GM10266 (cell line): ENCODE data around the gene NGEF.
A peak's percentile ranks its signal among the peaks of the same experiment; 100 is the strongest.

Experiments used
- DNase-seq: peaks from one replicate; pipeline ENCODE4 v3.0.0; 2012; ENCODE audit errors: extremely low spot score
- TF ChIP-seq, protein P1 (sequence below): IDR thresholded peaks from 2 replicates; pipeline ENCODE4 v1.5.1; 2012; ENCODE audit warnings: mild to moderate bottlenecking, low read depth; ENCODE audit not compliant: control insufficient read depth, insufficient read depth; ENCODE audit errors: missing control alignments

Gene NGEF

DNA sequence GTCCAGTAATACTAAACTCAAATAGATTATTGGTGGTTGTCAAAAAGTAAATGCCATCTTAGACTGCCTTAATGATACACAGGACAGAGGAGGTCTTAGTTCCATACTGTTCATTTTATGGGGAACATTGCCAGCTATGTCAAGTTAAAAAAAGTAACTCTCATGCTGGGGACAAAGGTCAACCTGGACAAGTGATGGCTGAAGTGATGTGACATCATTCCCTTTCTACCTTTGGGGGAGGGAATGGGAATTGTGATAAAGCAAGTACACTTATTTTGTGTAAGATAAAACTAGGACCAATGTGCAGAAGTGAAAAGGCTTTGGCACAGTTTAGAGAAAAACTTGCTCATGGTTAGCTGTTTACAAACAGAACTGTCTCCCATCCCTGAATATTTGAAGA, 167.0 kb downstream of the NGEF start:
- DNase-seq, result no peak
- TF ChIP-seq, protein P1, sequence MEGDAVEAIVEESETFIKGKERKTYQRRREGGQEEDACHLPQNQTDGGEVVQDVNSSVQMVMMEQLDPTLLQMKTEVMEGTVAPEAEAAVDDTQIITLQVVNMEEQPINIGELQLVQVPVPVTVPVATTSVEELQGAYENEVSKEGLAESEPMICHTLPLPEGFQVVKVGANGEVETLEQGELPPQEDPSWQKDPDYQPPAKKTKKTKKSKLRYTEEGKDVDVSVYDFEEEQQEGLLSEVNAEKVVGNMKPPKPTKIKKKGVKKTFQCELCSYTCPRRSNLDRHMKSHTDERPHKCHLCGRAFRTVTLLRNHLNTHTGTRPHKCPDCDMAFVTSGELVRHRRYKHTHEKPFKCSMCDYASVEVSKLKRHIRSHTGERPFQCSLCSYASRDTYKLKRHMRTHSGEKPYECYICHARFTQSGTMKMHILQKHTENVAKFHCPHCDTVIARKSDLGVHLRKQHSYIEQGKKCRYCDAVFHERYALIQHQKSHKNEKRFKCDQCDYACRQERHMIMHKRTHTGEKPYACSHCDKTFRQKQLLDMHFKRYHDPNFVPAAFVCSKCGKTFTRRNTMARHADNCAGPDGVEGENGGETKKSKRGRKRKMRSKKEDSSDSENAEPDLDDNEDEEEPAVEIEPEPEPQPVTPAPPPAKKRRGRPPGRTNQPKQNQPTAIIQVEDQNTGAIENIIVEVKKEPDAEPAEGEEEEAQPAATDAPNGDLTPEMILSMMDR, result no peak

DNA sequence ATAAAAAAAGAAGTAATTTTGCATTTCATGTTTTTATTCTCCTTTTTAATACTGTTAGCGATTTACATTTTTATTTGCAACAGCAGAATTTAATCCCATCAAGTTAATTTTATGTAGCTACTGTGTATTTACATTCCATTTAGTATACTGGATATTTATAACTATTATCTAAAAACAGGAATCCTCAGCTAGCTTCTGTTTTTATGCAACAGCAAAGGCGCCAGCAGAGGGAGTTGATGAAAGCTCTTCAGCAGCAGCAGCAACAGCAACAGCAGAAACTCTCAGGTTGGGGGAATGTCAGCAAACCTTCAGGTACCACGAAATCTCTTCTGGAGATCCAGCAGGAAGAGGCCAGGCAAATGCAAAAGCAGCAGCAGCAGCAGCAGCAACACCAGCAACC, 169.2 kb downstream of the NGEF start:
- DNase-seq, result no peak
- TF ChIP-seq, protein P1, result no peak

DNA sequence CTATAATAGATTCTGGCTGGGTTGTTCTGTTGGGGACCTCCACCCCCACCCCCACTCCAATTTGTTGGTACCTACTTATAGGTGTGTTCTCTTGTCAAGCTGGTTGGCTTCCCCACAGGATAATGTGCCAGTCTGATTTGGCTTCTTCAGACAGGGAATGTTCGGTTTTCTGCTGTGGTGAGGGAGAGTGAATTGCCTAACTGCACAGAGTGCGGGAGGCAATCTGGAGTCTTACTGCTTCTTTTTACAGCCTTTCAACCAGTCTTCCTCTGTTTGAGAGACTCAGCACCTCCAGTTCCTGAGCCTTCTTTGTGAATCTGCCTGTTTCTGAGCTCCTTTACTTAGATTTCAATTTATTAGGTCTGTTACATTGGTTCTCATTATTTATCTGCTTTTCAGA, 170.4 kb downstream of the NGEF start:
- TF ChIP-seq, protein P1, result no peak
- no peak for DNase-seq

DNA sequence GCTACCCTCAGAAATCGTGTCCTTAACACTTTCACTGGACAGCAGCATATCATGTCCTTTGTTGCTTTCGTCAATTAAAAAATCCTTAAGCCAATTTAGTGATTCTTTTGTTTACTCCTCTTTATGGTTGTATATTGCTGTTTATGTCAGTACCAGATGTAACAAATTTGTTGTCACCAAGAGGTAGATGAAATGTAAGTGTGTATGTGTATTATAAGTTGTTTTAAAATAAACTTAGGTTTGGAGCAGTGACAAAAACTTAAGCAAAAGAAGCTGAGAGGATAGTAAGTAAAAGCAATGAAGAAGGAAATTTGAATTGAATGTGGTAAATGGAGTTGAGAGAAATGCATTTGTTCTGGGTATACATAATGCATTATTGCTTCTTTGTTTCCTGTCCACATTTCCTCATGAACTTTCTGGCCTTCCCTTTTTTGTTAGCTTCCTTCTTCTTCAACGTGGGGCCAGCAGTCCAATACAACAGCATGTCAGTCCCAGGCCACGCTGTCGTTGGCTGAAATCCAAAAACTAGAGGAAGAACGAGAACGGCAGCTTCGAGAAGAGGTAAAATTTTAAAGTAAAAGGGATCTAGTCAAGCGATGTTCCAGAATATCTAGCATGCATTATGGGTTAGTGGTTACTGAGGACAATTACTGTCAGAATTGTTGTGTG, 173.5 kb downstream of the NGEF start:
- TF ChIP-seq, protein P1, result no peak
- no peak for DNase-seq

DNA sequence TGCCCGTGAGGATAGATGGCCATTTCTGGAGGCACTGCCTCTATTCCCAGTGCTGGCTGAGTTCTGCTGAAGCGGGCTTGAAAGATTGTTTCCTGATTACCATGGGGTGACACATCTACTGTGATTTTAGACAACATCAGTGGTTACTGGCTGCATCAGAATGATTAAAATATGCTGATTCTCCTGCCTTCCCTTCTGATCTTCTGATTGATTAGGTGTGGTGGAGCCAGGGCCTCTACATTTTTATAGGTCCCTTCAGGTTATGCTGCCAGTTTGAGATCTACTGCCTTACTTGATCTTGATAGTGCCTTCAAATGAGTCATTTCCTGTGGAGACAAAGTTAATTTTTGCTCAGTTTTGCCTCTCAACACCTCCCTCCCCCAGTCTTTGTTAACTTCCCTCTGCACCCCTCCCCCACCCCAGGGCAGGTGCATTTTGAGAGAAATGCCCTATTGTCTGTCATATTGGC, 174.6 kb downstream of the NGEF start:
- peak; percentile 48 for DNase-seq
- TF ChIP-seq, protein P1, result no peak

DNA sequence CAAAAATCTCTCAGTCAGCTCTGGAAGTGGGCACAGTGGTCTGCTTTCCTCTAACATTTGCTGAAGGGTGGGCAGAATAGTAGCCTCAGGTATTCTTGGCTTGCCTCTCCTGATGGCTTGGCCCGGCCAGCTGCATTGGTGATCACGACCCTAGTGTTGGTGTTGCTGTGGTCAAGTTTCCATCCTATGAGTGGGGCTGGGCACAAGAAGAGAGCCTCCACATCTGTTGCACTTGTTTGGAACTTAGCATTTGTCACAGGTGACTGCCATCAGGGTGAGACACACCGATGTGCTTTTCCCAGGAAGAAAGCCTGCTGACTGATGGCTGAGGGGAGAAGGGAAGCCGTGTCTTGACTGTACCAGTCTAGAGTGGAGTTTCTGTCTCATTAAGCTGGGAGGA, 176.1 kb downstream of the NGEF start:
- no peak for DNase-seq

DNA sequence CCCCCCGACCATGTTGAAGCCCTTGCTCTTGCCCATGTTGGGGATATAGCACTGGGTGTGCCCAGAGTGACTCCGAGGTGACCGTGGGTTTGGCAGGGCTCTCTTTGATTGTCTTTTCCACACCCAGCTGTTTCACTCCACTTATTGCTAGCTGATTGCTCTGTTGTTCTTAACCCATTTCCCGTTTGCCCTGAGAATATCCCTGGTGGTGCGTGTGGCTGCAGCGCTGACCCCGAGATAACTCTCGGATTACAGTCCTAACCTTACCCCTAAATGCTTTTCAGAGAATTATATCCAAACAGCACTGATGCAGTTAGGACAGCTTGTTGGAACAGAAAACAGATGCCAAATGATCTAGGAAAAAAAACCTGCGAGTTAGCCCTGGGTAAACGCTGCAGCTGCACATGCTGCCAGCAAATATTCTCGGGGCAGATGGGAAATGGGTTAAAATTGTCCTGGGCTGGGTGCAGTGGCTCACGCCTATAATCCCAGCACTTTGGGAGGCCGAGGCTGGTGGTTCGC, 177.3 kb downstream of the NGEF start:
- TF ChIP-seq, protein P1, result no peak
- DNase-seq, result no peak

More for the DNA sequence above, 176.1 kb downstream of the NGEF start:
- TF ChIP-seq, protein P1, result no peak
